ENCODE results near the gene ACO2.

Gene ACO2

DNA sequence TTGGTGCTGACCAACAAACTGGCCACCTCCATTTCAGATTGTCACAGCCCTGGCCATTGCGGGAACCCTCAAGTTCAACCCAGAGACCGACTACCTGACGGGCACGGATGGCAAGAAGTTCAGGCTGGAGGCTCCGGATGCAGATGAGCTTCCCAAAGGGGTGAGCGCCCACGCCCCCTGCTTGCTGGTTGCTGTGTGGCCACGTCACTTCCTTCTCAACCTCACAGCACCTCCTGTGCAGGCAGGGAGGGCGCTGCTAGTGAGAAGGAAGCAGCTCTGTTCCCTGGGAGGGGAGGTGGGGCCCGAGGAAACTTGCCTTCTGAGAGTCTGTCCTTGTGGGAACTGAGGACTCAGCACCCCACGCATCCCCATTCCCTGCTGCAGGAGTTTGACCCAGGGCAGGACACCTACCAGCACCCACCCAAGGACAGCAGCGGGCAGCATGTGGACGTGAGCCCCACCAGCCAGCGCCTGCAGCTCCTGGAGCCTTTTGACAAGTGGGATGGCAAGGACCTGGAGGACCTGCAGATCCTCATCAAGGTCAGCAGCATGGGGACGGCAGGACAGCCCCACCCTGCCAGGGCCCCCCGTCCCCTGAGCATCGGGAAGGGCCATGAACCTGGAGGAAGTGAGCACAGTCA, 56.0 kb downstream of the ACO2 start:
- peak; percentile 89 for DNase-seq

DNA sequence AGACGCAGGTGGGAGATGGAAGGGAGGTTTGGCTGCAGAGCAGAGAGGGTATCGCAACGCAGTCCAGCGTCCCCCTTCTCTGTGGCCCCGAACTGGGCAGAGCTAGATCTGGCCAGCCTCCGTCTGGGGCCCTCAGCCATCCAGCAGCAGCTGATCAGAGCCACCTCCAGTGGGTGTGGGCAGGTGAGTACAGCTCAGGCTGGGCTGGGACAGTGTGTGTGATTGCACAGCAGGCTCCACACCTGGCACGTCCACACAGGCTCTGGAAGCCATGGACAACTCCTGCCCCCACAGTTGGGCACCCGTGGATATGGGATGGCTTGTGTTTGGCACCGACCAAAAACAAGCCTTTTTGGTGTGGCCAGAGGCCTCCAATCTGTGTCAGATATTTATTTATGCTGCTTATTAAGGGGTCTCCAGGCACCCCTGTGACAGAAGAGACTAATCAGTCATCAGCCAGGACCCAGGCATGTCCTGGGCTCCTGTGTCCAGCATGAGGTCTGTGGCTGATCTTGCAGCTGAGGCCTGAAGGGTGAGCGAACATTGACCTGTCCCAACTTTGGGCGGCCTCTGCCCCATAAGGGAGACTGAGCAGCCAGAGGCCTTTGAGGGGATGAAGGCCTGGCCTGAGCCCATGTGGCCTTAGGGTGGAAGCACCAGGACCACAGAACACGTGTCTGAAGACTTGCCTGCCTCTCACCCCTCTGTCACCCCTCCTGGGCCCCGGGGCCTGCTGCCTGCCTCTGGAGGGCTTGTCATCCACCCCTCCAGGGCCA, 56.7 kb downstream of the ACO2 start:
- DNase-seq: no peak

DNA sequence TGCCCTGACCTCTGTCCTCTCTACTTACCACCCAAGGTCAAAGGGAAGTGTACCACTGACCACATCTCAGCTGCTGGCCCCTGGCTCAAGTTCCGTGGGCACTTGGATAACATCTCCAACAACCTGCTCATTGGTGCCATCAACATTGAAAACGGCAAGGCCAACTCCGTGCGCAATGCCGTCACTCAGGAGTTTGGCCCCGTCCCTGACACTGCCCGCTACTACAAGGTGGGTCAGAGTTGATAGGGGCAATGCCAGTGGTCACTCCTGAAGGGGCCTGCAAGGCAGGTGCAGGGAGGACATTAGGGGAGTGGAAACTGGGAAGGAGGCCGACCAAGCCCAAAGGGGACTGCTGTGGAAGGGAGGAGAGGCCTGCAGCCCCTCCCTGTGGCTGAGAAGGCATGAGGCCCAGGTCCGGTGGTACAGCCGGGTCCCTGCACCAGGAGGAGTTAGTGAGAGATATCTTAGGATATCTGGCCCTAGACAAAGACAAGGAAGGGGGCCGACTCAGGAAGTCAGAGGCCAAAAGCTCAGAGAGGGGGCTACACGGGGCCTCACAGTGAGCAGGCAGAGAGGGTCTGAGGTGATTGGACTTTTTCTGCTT, 57.4 kb downstream of the ACO2 start:
- DNase-seq: no peak

DNA sequence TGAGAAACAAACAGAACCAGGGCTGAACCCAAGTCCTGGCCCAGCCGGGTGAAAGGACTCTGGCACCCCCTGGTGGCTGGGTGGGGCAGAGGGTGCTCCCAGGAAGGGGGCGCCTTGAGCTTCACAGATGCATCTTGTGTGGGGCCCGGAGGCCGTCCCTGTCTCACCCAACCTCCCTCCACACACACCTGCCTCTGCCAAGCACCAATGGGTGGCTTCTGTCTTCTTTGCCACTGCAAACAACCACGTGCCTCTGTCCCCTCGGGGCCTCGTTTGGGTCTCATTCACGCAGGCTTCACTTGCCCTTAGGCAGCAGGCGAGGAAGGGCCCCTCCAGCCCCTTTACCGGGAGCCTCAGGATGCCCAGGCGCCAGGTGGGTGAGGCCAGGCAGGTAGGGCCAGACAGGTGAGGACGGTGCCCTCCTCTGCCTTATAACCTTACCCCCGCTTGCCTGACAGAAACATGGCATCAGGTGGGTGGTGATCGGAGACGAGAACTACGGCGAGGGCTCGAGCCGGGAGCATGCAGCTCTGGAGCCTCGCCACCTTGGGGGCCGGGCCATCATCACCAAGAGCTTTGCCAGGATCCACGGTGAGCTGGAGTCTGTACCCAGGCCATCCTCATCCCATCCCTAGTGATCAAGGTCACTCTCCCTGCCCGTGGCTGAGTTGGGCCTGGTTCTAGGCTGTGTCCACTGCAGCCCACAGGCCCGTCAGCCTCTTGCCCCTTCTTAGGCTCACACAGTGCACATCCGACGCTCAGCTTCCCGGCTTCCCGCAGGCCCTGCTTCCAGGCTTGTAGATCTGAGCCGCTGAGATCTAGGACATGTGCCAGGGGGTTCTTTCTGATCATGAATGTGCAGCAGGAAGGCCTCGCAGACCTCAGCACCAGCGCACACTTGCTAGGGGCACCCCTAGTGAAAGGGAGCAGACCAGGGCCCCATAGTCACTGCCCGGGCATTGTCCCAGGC, 58.2 kb downstream of the ACO2 start:
- DNase-seq: peak; percentile 27 to 43

DNA sequence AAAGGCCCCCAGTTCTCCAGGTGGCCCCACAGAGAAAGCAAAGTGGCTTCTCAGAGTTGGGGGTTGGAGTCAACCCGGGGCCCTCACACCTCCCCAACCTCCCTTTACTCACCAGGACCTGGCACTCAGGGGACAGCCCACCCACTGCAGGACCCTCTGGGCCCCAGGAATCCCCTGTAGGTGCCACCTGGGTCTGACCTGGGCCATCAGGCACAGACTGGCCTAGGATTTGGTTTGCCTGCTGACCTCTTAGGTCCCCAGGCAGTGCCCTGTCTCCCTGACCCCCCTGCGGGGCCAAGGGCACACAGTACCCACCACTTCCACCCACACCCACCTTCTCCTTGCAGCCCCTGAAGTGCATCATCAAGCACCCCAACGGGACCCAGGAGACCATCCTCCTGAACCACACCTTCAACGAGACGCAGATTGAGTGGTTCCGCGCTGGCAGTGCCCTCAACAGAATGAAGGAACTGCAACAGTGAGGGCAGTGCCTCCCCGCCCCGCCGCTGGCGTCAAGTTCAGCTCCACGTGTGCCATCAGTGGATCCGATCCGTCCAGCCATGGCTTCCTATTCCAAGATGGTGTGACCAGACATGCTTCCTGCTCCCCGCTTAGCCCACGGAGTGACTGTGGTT, 59.3 kb downstream of the ACO2 start:
- no peak for DNase-seq

DNA sequence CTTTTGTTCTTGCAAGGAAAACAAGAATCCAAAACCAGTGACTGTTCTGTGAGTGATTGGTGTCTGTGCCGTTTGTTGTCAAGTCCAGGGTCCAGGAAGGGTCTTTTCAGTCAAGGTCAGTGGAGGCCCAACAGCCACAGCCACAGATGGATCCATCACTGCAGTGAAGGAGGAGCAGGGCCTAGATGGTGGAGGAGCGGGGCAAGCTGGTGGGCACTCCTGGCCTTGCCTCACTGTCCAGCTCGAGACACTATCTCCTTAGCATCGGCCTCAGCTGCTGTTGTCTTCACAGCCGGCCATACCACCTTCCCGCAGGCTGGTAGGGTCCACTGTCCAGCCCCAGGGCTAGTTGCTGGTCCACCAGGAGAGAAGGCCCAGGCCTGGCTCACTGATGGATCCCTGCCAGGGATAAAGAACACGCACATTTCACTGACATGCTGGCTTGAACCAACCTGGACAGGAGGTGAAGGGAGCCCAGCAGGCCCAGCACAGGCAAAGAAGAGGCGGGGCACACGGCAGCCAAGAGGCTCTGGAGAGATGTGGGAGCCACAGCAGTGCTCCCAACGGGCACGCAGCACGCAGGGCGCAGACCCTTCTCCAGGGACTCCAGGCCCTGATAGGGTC, 60.1 kb downstream of the ACO2 start:
- no peak for DNase-seq

DNA sequence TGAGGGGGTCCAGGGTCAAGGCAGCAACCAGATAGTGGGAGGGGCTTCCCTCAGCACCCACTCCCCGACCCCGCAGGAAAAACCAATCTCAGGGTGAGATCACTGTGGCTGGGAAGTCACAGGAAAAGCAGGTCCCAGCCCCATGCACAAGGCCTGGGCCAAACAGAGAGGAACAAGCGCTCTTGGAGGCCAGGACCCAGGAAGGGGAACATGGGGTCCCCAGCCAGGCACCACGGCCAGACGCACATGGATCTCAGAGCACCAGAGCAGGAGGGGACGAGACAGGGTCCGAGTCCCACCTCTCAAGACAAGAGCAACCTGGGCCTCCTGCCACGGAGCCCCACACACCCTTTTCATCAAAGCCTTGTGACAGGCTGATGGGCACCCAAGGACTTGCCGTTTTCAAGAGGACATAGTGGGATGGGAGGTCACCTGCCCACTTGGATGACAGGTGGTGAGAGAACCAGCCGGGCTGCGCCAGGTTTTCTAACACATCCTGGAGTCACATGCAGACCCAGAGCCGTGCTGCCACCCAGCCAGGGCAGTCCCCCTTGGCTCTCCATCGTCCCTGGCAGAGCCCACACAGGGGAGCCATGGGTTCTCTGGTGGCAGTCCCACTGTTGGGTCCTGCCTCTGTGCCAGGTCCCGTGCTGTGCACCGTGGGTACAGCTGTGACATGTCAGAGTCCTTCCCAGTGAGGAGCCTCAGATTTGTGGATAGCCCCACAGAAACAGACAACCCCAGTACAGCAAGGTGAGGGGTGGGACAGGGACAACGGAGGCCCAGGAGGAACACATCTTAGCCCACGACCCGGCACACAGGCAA, 62.2 kb downstream of the ACO2 start:
- DNase-seq: no peak

DNA sequence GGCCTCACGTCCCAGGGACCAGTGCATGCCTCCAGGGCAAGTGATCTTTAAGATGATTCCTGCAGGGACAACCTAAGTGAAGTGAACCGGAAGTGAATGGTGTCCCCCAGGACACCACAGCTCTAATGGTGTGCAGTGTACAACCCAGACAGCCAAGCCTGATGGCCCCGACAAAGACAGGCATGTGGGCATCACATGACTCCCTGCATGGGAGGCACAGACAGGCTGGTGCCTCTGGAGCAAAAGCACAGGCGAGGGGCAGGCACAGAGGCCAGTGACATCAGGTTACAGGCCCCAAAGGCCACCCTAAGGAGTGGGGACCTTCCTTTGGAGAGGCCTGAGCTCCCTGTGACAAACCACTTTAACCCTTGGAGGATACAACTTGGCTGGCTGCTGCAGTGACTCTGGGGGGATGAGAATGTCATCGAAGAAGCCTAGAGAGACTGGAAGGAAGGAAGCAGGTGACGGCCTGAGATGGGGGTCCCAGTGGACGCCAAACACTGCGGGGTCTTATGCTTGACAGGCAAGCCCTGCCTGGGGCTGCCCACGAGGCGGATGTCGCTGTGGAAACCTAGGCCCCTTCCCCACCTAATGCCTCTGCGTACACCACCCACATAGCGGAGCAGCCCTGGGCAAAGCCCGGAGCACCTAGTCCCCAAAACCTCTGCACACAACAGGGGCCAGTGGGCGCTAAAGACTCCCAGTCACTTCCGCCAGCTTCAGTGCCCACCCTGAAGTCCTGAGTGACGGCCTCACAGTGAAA, 63.0 kb downstream of the ACO2 start:
- DNase-seq: no peak

DNA sequence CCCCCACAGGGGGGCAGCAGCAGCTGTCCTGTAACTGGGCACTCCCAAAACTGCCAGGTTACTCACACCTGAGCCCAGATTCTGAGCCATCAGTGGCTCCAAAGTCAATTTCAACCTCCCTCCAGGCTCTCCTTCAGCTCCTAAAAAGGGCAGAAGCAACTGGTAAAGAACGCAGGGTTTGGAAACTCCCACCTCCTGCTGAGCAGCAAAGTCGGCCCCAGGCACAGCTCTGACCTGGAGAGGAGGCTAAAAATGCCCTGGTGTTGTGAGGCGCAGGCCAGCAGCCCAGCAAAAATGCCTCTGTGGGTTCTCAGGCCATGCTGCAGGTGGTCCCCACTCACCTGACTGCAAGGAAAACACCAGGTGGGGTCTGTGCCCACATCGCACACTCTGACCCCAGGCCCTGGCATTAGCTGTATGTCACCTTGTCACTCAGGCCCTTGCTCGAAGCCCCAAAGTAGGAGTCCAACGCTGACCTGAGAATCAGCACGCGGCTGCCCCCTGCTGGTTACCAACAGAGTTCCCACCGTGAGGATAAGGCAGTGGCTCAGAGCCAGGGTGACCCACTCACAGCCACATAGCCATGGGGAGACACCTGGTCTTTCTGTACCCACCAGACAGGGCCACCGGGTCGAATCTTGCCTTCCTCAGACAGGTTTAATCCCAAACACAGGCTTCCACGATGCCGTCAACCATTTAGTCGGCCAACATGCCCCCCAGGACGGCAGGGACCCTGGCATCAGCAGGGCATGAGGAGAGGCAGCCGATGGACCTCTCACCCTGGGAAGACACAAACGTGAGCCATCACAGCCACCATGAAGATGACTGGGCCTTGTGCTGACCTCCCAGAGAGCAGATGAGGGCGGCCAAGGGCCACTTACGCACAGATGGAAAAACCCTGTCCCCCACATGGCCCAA, 64.2 kb downstream of the ACO2 start:
- peak; percentile 69 to 72 for DNase-seq

DNA sequence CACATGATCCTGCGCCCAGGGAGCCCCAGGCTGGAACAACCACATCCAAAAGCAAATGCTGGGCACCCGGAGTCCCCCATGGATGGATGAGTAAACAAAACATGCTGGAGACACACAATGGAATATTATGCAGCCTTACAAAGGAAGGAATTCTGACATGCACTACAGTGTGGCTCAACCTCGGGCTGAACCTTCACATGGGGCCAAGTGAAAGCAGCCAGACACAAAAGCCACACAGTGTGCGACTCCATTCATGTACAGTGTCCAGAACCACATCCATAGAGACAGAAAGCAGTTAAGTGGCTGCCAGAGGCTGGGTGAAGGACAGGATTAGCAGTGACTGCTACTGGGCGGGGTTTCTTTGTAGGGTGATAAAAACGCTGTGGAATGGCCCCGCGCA, 65.3 kb downstream of the ACO2 start:
- DNase-seq: no peak

DNA sequence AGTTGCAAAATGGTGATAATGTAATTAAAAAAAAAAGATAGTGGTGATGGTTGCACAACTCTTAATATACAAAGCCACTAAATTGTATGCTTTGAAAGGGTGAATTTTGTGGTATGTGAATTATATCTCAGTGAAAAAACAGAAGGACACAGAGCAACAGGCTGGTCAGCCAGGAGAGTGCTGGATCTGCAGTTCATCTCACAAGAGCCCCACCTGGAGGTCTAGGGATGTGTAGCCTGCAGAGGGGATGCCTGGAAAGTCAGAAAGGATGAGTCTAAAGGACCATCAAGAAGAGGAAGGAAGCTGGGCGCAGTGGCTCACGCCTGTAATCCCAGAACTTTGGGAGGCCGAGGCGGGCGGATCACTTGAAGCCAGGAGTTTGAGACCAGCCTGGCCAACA, 66.3 kb downstream of the ACO2 start:
- DNase-seq: peak; percentile 26 to 39

DNA sequence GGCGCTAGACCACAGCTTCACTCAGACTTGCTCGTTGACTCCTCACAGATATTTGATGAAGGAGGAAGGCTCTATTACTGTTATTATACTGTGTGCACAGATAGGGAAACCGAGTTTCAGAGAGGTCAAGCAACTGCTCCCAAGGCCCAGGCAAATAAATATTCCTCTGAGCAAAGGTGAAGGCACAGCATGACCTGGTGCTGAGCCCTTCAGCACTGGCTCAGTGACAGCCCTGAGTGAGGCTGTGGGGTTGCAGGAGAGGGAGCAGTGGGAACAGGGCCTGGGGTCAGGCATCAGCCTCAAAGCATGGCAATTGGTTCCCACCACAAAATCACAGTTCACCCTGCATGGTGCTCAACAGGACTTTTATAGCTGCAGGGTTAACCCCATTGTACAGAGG, 68.3 kb downstream of the ACO2 start:
- DNase-seq: no peak

DNA sequence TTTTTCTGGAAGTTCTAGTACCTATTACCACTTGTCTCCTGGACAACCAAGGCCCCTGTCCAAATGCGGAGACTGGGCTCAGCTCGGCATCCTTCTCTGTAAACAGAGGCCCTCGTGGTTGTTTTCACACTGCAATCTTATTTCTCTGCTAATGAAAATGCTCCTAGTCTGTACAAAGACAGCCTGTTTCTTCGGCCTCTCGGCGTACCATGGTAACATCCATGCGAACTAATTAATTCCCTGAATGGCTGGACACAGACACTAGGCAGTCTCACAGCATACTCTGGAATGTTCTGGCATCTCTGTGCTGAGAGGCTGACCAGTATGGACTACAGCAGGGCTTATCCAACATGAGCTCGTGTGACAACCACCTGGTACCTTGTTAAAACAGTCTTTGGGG, 69.7 kb downstream of the ACO2 start:
- DNase-seq: no peak

DNA sequence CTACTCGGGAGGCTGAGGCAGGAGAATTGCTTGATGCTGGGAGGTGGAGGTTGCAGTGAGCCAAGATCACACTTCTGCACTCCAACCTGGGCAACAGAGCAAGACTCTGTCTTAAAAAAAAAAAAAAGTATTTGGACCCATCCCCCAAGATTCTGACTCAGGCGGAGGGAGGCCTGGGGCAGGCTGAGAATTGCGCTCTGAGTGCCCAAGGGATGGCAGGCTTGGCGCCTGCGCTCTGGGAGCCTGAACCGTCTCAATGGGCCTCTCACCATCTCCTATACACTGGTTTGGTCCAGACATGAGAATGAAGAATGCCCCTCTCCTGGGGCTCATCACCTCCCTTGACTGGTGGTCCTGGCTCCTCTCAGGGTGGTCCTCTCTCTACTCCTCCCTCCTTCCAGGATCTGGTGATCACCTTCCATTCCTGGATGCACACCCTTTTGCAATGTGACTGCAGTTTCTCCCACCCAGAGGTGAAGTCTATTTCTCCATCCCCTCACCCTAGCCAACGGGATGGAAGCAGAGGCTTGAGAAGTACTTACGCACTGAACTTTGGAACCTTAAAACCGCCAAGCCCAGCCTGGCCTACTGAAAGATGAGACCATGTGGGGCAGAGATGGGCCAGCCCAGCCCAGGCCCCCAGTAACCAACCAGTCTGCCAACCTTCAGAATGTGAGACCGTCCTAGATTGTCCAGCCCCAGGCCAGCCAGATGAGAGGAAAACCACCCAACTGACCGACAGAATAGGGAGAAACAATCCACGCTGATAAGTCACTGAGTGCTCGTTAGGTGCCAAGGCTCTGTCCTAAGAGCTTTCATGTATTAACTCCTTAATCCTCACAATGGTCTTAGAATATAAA, 70.5 kb downstream of the ACO2 start:
- no peak for DNase-seq

DNA sequence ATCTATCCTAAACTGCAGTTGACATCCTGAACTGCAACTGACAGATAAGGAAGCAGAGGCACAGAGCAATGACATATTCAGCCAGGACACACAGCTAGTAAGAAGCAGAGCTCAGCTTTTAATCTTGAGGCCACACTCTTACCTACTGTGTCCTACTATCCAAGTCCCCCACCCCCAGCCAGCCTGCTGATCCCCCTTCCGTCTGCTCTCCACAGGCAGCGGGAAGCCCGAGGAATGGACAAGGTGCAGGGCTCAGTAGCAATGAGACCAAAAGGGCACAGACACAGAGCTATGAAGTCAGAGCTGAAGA, 71.0 kb downstream of the ACO2 start:
- no peak for DNase-seq

DNA sequence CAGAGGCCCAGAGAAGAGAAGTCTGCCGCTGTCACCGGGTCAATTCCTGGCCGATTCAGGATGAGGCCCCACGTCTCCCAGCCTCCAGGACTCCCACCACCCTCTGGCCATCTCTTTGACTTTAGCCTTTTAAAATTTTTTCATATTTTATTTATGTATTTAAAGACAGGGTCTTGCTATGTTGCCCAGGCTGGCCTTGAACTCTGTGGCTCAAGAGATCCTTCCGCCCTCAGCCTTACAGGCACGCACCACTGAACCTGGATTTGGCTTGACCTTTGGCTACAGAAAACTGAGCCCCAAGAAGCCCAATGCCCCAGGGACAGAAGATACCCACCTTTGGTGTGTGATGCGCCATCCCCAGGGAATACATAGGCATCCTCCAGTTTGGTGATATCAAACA, 71.4 kb downstream of the ACO2 start:
- no peak for DNase-seq

DNA sequence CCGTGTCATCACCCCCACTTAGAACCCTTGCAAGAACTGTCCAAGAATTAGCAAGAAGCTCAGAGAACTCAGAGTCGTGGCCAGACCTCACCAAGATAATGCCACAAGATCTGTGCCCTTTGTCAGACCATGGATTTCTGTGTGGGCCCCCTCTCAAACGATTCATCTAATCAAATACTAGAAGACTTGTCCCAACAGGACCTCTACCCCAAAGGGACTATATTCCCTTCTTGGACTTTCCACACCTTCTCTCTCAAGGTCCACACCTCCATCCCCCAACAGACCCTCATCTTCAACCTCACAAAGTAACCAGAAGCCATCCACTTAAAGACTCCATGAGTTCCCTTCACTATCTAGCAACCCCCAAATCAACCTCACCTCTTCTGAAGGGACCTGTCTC, 72.6 kb downstream of the ACO2 start:
- no peak for DNase-seq

DNA sequence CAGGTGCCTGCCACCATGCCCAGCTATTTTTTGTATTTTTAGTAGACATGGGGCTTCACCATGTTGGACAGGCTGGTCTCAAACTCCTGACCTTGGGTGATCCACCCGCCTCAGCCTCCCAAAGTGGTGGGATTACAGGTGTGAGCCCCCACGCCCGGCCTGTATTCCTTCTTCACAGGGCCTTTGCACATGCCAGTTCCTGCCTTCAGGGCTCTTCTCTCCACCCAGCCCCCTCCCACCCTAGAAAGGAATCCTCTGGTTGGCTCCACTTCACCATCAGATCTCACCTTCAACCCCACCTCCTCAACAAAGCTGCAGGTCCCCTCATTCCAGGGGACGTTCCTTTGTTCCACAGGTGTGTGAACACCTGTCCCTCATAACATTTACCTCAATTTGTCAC, 73.3 kb downstream of the ACO2 start:
- no peak for DNase-seq

Measured in Kasumi-1 (cell line).